ENCODE results near the gene PLPP1. TPM values are rescaled to one million over a fixed set of nuclear protein-coding genes. Genes with fewer than 3 reads are reported as not detected.

PLPP1 gene
- total and polyA plus RNA-seq, 2 of the 8 experiments (the other 6 are each of a cell fraction or from before 2014, with no cell fraction given): 43.7 to 91.3 TPM

GRCh38 chr5:55456216-55456895 is 78.4 kb downstream of the PLPP1 start:
- Histone ChIP-seq H2BK120ac (replicated peaks; ENCODE audit: low read depth, low read length) (no peak overlapping the region), H3K4me2 (ENCODE audit: insufficient read depth in 1 of 2, low read depth in 2 of 2, low read length in 2 of 2) (no peak overlapping the region), H3K23me2 (ENCODE audit: low read depth, low read length) (no peaks in the 10 kb centered on the region), H4K20me1 (replicated peaks in 1 of 2; ENCODE audit: control insufficient read depth in 1 of 2, insufficient read depth in 2 of 2, low read length in 2 of 2) (peaks cover 0 to 1% of the 10 kb centered on the region in 2 experiments), H3K36me3 (ENCODE audit: control insufficient read depth in 2 of 4, insufficient read depth in 4 of 4, low read length in 3 of 4) (peaks cover 0 to 8% (median 0%) of the 10 kb centered on the region in 4 experiments; a peak in 1 of 8 replicates), H3K4me3 (ENCODE audit: extremely low read depth in 1 of 4, insufficient read depth in 2 of 4, low read depth in 3 of 4, low read length in 4 of 4) (no peak overlapping the region), H3K27ac (ENCODE audit: low read depth, low read length) (no peak overlapping the region), H3K9ac (replicated peaks in 1 of 4; ENCODE audit: extremely low read depth in 1 of 4, low read depth in 3 of 4, low read length in 3 of 4) (no peak overlapping the region), H2BK20ac (ENCODE audit: low read length) (no peak overlapping the region), H4K5ac (ENCODE audit: insufficient read length, low read depth, low read length) (no peak overlapping the region), H2AK5ac (ENCODE audit: low read depth, low read length) (no peak overlapping the region), H3K79me1 (ENCODE audit: low read depth, low read length) (no peaks in the 10 kb centered on the region), H2BK5ac (ENCODE audit: low read depth, low read length) (no peak overlapping the region), H2BK15ac (ENCODE audit: low read length) (no peak overlapping the region), H3K79me2 (ENCODE audit: control insufficient read depth in 1 of 2, insufficient read depth in 2 of 2, low read length in 2 of 2) (peaks cover 0 to 79% of the 10 kb centered on the region in 2 experiments; a peak in 3 of 4 replicates), H3K4me1 (replicated peaks in 1 of 4; ENCODE audit: control insufficient read depth in 3 of 4, insufficient read depth in 4 of 4, low read length in 3 of 4) (peaks cover 0 to 3% (median 1%) of the 10 kb centered on the region in 4 experiments; a peak in 5 of 7 replicates), H4K91ac (replicated peaks; ENCODE audit: insufficient read length, low read length) (no peak overlapping the region), H3K23ac (ENCODE audit: insufficient read length) (no peak overlapping the region), H3K4ac (replicated peaks; ENCODE audit: insufficient read length, low read depth, low read length) (no peak overlapping the region), H3K14ac (ENCODE audit: insufficient read length) (no peak overlapping the region), H2BK12ac (ENCODE audit: low read depth, low read length) (no peak overlapping the region), H3K27me3 (replicated peaks in 1 of 4; ENCODE audit: control insufficient read depth in 3 of 4, extremely low read depth in 1 of 4, insufficient read depth in 3 of 4, low read length in 3 of 4) (no peaks in the 10 kb centered on the region), H3K56ac (replicated peaks; ENCODE audit: insufficient read length, low read depth, low read length) (no peak overlapping the region), H3K9me3 (ENCODE audit: insufficient read depth in 2 of 2, low read depth in 1 of 2, low read length in 1 of 2) (no peaks in the 10 kb centered on the region), H3K18ac (ENCODE audit: extremely low read depth, low read length) (no peak overlapping the region), H2AFZ (ENCODE audit: low read length) (no peak overlapping the region), H4K8ac (ENCODE audit: extremely low read depth, insufficient read depth, low read length) (no peak overlapping the region)
- FAIRE-seq (no peak), DNase-seq (ENCODE audit: low read depth in 1 of 2, low spot score in 2 of 2) (no peak)
- POLR2A ChIA-PET (ENCODE audit: partially characterized antibody): interaction anchor here (0.6 kb wide), 1 partner anchor 13 kb away, joined by 3 read pairs; no protein-coding TSS in a partner anchor
- CTCF ChIA-PET (ENCODE audit: partially characterized antibody): interaction anchor here (0.5 to 2.6 kb wide), 5 partner anchors 8 to 106 kb away, joined by 3 to 7 read pairs (median 4); no protein-coding TSS in a partner anchor
- 97% methylated on average over 3 of the region's 3 CpGs; no CpG with 5 or more reads in 1 of the 2 experiments for WGBS, 2 experiments (ENCODE audit: extremely low coverage in 1 of 2, insufficient coverage in 1 of 2, insufficient read length in 1 of 2, insufficient replicate concordance in 2 of 2, low coverage in 1 of 2, low lambda C conversion rate in 2 of 2, missing lambda C conversion rate in 1 of 2)
- TF ChIP-seq BACH1 (IDR thresholded peaks at IDR 0.05; ENCODE audit: low read length): no peak

Measured in H1 (cell line).